ENCODE measurements around the gene NRARP. TPM values are rescaled to one million over a fixed set of nuclear protein-coding genes. Genes with fewer than 3 reads are reported as not detected.

NRARP gene
- total RNA-seq, 4 donors from 2014 or later, result 28.5 to 49.2 (median 41.0) TPM

- no peak overlapping the region for H3K4me3 ChIP-seq (ENCODE audit: low read depth, poor library complexity, severe bottlenecking)
- TF ChIP-seq CTCF (IDR thresholded peaks at IDR 0.05), result no peak
- no peak for TF ChIP-seq POLR2A (IDR thresholded peaks at IDR 0.05)
- WGBS, 2 donors, result 60 to 74% methylated on average over 13 to 19 of the region's 20 CpGs
- intact Hi-C loops (cut with DNase I; ENCODE audit: low total_unique reads), result no loop called here
- DNase-seq (ENCODE audit: low spot score in 2 of 2), result no peak
Measured at GRCh38 chr9:137308057-137308619, 6.1 kb upstream of the NRARP start.

DNA sequence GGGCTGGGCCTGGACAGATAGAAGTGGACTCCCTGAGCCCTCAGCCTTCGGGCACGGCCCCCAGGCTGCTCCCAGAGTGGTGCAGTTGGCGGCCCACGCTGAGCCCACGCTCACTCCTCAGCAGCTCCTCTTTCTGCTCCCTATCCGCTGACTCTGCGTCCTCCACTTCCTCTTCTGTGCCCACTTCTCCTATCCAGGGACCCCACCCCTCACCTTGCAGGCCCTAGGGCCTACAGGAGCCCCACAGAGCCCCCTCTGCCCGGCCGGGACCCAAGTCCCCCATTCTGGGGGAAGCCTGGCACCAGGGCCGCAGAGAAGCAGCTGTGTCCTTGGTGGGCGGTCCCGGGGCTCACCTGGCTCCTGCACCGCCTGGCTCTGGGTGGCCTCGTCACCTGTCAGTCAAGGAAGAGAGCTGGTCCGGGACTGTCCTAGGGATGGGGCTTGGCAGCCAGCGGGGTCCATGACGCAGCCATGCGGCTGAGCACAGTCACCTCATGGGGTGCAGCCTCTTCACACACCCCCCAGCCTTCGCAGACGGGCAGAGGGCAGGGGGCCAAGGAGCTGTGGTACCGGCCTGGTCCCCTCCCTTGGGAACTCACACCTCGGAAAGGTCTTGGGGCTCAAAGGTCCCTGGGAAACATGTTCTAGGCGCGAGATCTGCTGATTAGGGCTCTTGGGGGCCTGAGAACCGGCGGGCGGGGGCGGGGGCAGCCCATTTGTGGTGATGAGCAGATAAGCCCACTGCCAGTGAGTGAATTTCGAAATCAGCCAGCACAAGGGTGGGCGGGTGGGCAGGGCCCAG is 5.4 kb upstream of the NRARP start:
- WGBS, 2 donors, result 40 to 48% methylated on average over 23 to 26 of the region's 30 CpGs
- DNase-seq (ENCODE audit: low spot score in 2 of 2), result peak in 1 of 2 donors; percentile 89
- no peak for TF ChIP-seq CTCF (IDR thresholded peaks at IDR 0.05)
- no peak for TF ChIP-seq POLR2A (IDR thresholded peaks at IDR 0.05)
- H3K4me3 ChIP-seq (ENCODE audit: low read depth, poor library complexity, severe bottlenecking), result no peak overlapping the region
- intact Hi-C loops (cut with DNase I; ENCODE audit: low total_unique reads), result no loop called here

GRCh38 chr9:137306850-137307254 is 4.8 kb upstream of the NRARP start:
- TF ChIP-seq POLR2A (IDR thresholded peaks at IDR 0.05), result no peak
- no peak for TF ChIP-seq CTCF (IDR thresholded peaks at IDR 0.05)
- intact Hi-C loops (cut with DNase I; ENCODE audit: low total_unique reads), result no loop called here
- WGBS, 2 donors, result 23 to 39% methylated on average over 4 to 20 of the region's 23 CpGs
- peak in 1 of 2 donors; percentile 85 for DNase-seq (ENCODE audit: low spot score in 2 of 2)
- H3K4me3 ChIP-seq (ENCODE audit: low read depth, poor library complexity, severe bottlenecking), result no peak overlapping the region

DNA sequence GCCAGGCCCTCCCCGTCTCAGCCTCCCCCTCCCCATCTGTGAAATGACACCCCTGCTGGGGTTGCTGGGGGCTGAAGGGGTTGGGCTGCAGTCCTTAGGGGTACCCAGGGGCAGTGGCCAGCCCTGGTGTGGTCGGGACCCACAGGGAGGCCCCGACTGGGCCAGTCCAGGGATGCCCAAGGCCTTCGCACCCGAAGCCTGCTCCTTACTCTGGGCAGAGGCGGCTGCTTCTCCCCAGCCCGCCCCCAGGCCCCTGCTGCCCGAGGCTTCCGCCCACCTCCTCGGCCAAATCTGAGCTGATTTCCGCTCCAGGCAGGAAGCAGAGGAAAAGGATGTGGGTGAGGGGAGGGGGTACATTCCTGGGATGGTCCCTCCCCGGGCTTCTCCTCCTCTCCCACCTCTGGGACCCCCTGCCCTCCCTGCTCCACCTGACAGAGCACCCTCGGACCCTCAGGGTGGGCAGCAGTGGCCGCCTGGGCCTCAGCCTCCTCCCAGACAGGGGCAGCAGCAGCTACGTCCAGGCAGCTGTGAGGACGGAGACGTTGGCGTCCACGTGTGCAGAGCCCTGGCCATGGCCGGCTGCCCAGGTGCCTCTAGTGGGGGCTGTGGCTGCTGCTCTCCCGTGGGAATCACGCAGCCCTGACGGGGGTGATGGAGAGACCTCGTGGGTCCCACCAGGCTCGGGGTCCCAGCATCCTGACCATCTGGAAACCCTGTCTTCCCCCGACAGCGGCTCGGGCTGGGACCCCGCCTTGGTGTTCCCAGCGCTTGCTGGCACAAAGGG is 4.2 kb upstream of the NRARP start:
- no peak for TF ChIP-seq POLR2A (IDR thresholded peaks at IDR 0.05)
- WGBS, 2 donors, result 30 to 31% methylated on average over 16 to 27 of the region's 30 CpGs
- intact Hi-C loops (cut with DNase I; ENCODE audit: low total_unique reads), result no loop called here
- DNase-seq (ENCODE audit: low spot score in 2 of 2), result peak in 1 of 2 donors; percentile 84
- H3K4me3 ChIP-seq (ENCODE audit: low read depth, poor library complexity, severe bottlenecking), result no peak overlapping the region

DNA sequence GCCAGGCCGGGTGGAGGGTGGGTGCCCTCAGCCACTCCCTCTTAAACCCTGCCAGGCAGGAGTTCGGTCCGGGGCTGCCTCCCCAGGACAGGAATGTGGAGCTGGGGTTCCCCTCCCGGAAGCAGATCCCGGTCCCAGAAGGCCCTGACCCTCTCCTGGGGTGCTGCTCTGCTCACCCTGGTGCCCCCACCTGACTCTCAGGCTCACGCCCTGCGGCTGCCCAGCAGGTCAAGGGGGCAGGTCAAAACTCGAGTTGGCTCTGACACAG is 3.7 kb upstream of the NRARP start:
- 10% methylated on average over 5 of the region's 8 CpGs; no CpG with 5 or more reads in 1 of the 2 donors for WGBS, 2 donors
- no peak for TF ChIP-seq CTCF (IDR thresholded peaks at IDR 0.05)
- no peak for TF ChIP-seq POLR2A (IDR thresholded peaks at IDR 0.05)
- intact Hi-C loops (cut with DNase I; ENCODE audit: low total_unique reads), result no loop called here
- no peak for DNase-seq (ENCODE audit: low spot score in 2 of 2)
- H3K4me3 ChIP-seq (ENCODE audit: low read depth, poor library complexity, severe bottlenecking), result no peak overlapping the region
